ENCODE data around the gene FBXL12.
"Not testable (repeated sequence)": the region's sequence is repeated elsewhere in the genome, so short reads cannot be mapped to it uniquely, and the experiment has no call there.

Gene FBXL12

GRCh38 chr19:9785367-9786331, 33.2 kb downstream of the FBXL12 start:
- no peak overlapping the region for H2BK120ac ChIP-seq (ENCODE audit: low read depth, low read length)
- no peak overlapping the region for H2BK5ac ChIP-seq (ENCODE audit: low read length)
- peaks cover 2% of the 10 kb centered on the region for H3K79me1 ChIP-seq (ENCODE audit: low read length)
- H3K4me2 ChIP-seq (ENCODE audit: low read length): peak overlapping the region; percentile 70
- no peak overlapping the region for H3K4ac ChIP-seq (ENCODE audit: low read depth, low read length)
- peaks cover 5% of the 10 kb centered on the region for H3K4me1 ChIP-seq (ENCODE audit: control insufficient read depth, low read depth, low read length)
- DNase-seq: peak; percentile 99
- H3K18ac ChIP-seq (ENCODE audit: low read length): peak overlapping the region; percentile 82
- H3K79me2 ChIP-seq (ENCODE audit: control insufficient read depth, insufficient read depth, low read length): no peaks in the 10 kb centered on the region
- H2AK5ac ChIP-seq (ENCODE audit: low read length): no peak overlapping the region
- H3K56ac ChIP-seq (ENCODE audit: low read length): peak overlapping the region; percentile 98
- H3K27me3 ChIP-seq (ENCODE audit: insufficient read depth, low read length, poor library complexity): no peaks in the 10 kb centered on the region
- no peak overlapping the region for H4K5ac ChIP-seq (ENCODE audit: low read length)
- no peak overlapping the region for H4K8ac ChIP-seq (ENCODE audit: low read depth, low read length)
- H3K27ac ChIP-seq (ENCODE audit: low read depth, low read length): peak overlapping the region; percentile 100
- H3K36me3 ChIP-seq (ENCODE audit: control insufficient read depth, insufficient read depth, low read length): no peaks in the 10 kb centered on the region
- H3K9ac ChIP-seq (ENCODE audit: low read length): peak overlapping the region; percentile 89
- peak overlapping the region; percentile 45 for H3K23ac ChIP-seq (ENCODE audit: low read length)
- WGBS (ENCODE audit: extremely low coverage, insufficient coverage, low lambda C conversion rate): no CpG with 5 or more reads among the region's 74 CpGs
- no peak overlapping the region for H2BK15ac ChIP-seq (replicated peaks; ENCODE audit: low read depth)
- peak overlapping the region; percentile 77 for H3K4me3 ChIP-seq (ENCODE audit: low read length)

DNA sequence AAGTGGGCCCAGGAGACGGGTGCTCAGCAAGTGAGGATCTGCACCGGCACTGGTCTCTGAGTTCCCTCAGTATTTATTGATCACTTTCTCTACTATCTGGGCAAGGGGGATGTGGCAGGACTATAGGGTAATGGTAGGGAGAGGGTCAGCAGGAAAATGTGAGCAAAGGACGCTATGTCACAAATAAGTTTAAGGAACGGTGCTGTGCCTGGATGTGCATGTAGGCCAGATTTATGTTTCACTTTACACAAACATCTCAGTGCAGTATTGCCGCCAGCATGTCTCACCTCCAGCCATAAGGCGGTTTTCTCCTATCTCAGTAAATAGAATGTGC, 34.7 kb downstream of the FBXL12 start:
- not testable (repeated sequence) for H3K27me3 ChIP-seq (ENCODE audit: insufficient read depth, low read length, poor library complexity); H3K79me2 ChIP-seq (ENCODE audit: control insufficient read depth, insufficient read depth, low read length); H3K9ac ChIP-seq (ENCODE audit: low read length); H3K79me1 ChIP-seq (ENCODE audit: low read length); H3K4me2 ChIP-seq (ENCODE audit: low read length); DNase-seq; H2BK15ac ChIP-seq (replicated peaks; ENCODE audit: low read depth); H2BK120ac ChIP-seq (ENCODE audit: low read depth, low read length); H2AK5ac ChIP-seq (ENCODE audit: low read length); H3K36me3 ChIP-seq (ENCODE audit: control insufficient read depth, insufficient read depth, low read length); H2BK5ac ChIP-seq (ENCODE audit: low read length); H4K5ac ChIP-seq (ENCODE audit: low read length); H3K4me3 ChIP-seq (ENCODE audit: low read length); H3K18ac ChIP-seq (ENCODE audit: low read length); H3K4ac ChIP-seq (ENCODE audit: low read depth, low read length); H4K8ac ChIP-seq (ENCODE audit: low read depth, low read length); H3K23ac ChIP-seq (ENCODE audit: low read length); H3K4me1 ChIP-seq (ENCODE audit: control insufficient read depth, low read depth, low read length)
- peak overlapping the region; percentile 82 for H3K27ac ChIP-seq (ENCODE audit: low read depth, low read length)
- WGBS (ENCODE audit: extremely low coverage, insufficient coverage, low lambda C conversion rate): no CpG with 5 or more reads among the region's 6 CpGs
- peak overlapping the region; percentile 81 for H3K56ac ChIP-seq (ENCODE audit: low read length)

DNA sequence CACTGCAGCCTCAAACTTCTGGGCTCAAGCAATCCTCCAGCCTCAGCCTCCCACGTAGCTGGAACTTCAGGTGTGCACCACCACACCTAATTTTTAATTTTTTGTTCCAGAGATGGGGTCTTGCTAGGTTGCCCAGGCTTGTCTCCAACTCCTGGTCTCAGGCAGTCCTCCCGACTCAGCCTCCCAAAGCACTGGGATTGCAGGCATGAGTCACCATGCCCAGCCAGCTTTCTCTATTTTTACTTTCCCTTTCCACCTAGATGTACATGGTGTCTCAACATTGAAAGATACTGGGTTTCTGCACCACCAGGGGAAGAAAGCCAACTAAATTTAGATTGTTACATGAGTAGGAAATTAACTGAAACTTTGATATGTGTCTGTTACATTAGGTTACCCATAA, 36.5 kb downstream of the FBXL12 start:
- H3K18ac ChIP-seq (ENCODE audit: low read length): no peak overlapping the region
- no peak for DNase-seq
- no peaks in the 10 kb centered on the region for H3K27me3 ChIP-seq (ENCODE audit: insufficient read depth, low read length, poor library complexity)
- H4K5ac ChIP-seq (ENCODE audit: low read length): no peak overlapping the region
- no peak overlapping the region for H2BK15ac ChIP-seq (replicated peaks; ENCODE audit: low read depth)
- H3K27ac ChIP-seq (ENCODE audit: low read depth, low read length): no peak overlapping the region
- no peak overlapping the region for H2AK5ac ChIP-seq (ENCODE audit: low read length)
- no peak overlapping the region for H3K4me2 ChIP-seq (ENCODE audit: low read length)
- peaks cover 4% of the 10 kb centered on the region for H3K4me1 ChIP-seq (ENCODE audit: control insufficient read depth, low read depth, low read length)
- H3K56ac ChIP-seq (ENCODE audit: low read length): no peak overlapping the region
- no peak overlapping the region for H2BK5ac ChIP-seq (ENCODE audit: low read length)
- H3K79me1 ChIP-seq (ENCODE audit: low read length): peaks cover 2% of the 10 kb centered on the region
- H4K8ac ChIP-seq (ENCODE audit: low read depth, low read length): no peak overlapping the region
- H2BK120ac ChIP-seq (ENCODE audit: low read depth, low read length): no peak overlapping the region
- WGBS (ENCODE audit: extremely low coverage, insufficient coverage, low lambda C conversion rate): no CpG with 5 or more reads among the region's 2 CpGs
- H3K79me2 ChIP-seq (ENCODE audit: control insufficient read depth, insufficient read depth, low read length): no peaks in the 10 kb centered on the region
- H3K4ac ChIP-seq (ENCODE audit: low read depth, low read length): no peak overlapping the region
- no peak overlapping the region for H3K4me3 ChIP-seq (ENCODE audit: low read length)
- no peak overlapping the region for H3K9ac ChIP-seq (ENCODE audit: low read length)
- H3K23ac ChIP-seq (ENCODE audit: low read length): no peak overlapping the region
- no peaks in the 10 kb centered on the region for H3K36me3 ChIP-seq (ENCODE audit: control insufficient read depth, insufficient read depth, low read length)

DNA sequence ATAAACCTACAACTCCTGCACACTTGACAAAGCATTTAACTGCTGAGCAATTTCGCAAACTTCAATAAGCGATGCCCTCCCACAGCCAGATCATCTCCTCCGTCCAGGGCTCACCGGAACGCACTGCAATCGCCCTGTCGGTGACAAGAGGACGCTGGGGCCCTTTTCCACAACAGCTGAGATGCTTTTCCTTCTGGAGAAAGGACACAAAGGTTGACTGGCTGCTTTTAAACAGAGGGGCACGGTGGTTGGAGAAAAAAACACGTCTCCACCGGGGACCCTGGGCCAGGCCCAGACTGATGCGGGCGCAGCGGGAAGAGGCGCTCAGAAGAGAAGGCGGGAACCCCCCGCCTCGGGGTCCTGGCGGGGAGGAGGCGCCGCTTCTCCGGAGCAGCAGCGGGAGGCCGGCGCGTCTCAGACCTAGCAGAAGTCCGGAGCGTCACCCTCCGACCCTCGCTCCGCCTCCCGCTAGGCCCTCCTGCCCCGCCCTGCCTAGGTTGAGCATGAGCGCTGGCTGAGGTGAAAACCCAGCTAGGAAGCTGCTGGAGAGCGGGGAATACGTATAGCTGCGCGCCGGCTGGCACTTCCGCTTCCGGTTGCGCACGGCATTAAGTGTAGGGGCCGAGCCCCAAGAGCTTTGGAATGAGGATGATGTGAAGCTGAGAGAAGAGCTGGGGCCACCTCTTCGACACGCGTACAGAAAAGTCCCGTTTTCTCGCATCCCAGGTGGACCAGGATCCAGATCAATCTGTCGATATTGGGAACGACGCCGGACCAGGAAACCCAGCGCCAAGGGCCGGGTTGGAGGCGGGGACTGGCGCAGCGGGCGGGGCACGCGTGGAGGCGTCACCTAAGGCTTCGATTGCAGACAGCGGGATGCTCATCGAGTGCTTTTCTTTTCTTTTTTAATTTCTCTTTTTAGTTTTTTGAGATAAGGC, 50.4 kb downstream of the FBXL12 start, which contains the start of gene ZNF846:
Gene ZNF846, minus strand, starts transcription at position 564 of the 938 bp plus-strand sequence. CDS start 3,788 bp downstream, outside the sequence.
- Histone ChIP-seq H2BK15ac (replicated peaks; ENCODE audit: low read depth) (no peak within 1 kb of the TSS), H2BK5ac (ENCODE audit: low read length) (peak within 1 kb of the TSS; percentile 24), H3K4me3 (ENCODE audit: low read length) (peak within 1 kb of the TSS; percentile 59), H3K4me2 (ENCODE audit: low read length) (peak within 1 kb of the TSS; percentile 49), H3K9ac (ENCODE audit: low read length) (peak within 1 kb of the TSS; percentile 80), H3K4ac (ENCODE audit: low read depth, low read length) (peak within 1 kb of the TSS; percentile 72), H3K27ac (ENCODE audit: low read depth, low read length) (peak within 1 kb of the TSS; percentile 68), H3K36me3 (ENCODE audit: control insufficient read depth, insufficient read depth, low read length) (no peaks in the 10 kb centered on the region), H3K27me3 (ENCODE audit: insufficient read depth, low read length, poor library complexity) (no peaks in the 10 kb centered on the region), H3K79me2 (ENCODE audit: control insufficient read depth, insufficient read depth, low read length) (no peaks in the 10 kb centered on the region), H3K18ac (ENCODE audit: low read length) (peak within 1 kb of the TSS; percentile 88), H3K4me1 (ENCODE audit: control insufficient read depth, low read depth, low read length) (no peaks in the 10 kb centered on the region), H3K79me1 (ENCODE audit: low read length) (no peaks in the 10 kb centered on the region), H4K5ac (ENCODE audit: low read length) (no peak within 1 kb of the TSS), H3K23ac (ENCODE audit: low read length) (peak within 1 kb of the TSS; percentile 2), H3K56ac (ENCODE audit: low read length) (peak within 1 kb of the TSS; percentile 92), H2BK120ac (ENCODE audit: low read depth, low read length) (no peak within 1 kb of the TSS), H2AK5ac (ENCODE audit: low read length) (no peak within 1 kb of the TSS), H4K8ac (ENCODE audit: low read depth, low read length) (peak within 1 kb of the TSS; percentile 93)
- WGBS (ENCODE audit: extremely low coverage, insufficient coverage, low lambda C conversion rate): no CpG with 5 or more reads among the region's 65 CpGs
- DNase-seq: peak; percentile 99
